NCI-H187 (cell line): Measurements from ENCODE around the gene TMEM59.
"Not testable (repeated sequence)": the region's sequence is repeated elsewhere in the genome, so short reads cannot be mapped to it uniquely, and the experiment has no call there.

Source experiments
- DNase-seq, 2 experiments: peaks; one replicate each; lab custom pipeline; 2025; lab: John Stamatoyannopoulos, UW

TMEM59 gene, protein sequence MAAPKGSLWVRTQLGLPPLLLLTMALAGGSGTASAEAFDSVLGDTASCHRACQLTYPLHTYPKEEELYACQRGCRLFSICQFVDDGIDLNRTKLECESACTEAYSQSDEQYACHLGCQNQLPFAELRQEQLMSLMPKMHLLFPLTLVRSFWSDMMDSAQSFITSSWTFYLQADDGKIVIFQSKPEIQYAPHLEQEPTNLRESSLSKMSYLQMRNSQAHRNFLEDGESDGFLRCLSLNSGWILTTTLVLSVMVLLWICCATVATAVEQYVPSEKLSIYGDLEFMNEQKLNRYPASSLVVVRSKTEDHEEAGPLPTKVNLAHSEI

DNA sequence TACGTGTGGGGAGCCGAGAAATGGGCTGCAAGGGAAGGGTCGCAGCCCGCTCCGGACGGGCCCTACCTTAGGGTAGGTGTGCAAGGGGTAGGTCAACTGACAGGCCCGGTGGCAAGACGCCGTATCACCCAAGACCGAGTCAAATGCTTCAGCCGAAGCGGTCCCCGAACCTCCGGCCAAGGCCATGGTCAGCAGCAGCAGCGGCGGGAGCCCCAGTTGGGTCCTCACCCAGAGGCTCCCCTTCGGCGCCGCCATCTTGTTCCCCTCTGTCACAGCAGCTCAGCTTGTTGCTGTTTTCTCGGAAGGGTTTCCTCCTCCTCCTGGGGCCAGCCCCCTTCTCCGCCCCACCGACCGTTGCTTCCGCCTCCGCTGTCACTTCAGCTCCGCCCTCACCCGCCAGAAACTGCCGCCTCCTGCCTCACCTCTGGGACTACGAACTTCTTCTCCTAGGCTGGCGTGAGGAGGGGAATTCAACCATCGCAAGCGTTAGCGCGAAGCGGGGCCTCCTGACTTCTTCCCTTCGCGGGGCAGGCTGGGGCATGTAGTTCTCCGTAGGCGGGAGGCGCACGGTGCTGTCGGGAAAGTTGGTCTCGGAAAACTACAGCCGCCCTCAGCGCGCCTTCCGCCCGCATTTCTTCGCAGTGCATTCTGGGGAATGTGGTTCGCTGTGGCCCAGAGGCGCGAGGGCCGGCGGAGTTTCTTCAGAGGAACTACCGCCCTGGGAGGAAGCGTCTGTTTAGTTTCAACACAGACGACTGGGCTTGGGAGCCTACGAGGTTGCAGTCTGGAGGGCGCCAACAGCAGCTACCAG is at the start of gene TMEM59, which contains the start of gene TCEANC2:
Gene TMEM59, minus strand, starts transcription at position 271 of the 811 bp plus-strand sequence. Its CDS starts 16 bp downstream, at position 255.
Gene TCEANC2, plus strand, starts transcription at position 675 of the 811 bp plus-strand sequence. CDS start 815 bp downstream, outside the sequence.
- peak; percentile 86 to 96 for DNase-seq

DNA sequence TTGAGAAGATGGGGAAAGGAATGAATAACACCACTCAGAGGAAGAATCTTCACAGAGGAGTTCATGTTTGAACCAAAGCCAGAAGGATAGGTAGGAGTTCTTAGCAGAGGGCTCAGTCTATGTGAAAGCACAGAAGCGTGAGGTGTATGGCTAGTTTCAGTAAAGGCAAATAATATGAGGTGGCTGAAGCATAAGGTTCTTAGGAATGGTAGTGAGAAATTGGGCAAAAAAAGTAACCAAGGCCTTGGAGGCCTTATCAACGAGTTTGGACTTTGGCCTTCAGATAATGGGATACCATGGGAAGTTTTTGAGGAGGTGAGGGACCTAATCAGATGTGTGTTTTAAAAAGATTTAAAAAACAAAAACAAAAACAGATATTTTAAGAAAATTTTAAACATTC is 47.5 kb upstream of the TMEM59 start:
- DNase-seq, result no peak

DNA sequence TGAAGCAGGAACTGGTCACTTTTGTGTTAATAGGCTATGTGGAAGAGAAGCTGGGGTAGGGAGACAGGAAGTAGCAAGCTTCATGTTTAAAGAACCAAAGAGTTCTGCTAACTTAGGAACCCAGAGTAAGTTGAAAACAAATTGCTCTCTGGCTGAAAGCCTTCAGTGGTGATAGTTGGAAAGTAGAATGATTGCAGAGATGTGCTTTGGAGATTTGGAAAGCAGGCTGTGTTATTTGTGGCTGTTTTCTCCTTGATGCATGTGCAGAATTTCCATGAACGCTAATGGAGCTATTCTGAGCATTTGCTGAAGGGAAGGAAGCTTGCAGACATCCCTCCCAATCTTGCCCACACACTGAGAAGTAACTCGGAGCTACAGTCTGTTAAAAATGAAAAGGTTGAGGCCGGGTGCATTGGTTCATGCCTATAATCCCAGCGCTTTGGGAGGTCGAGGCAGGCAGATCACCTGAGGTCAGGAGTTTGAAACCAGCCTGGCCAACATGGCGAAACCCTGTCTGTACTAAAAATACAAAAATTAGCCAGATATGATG is 46.1 kb upstream of the TMEM59 start:
- no peak for DNase-seq

DNA sequence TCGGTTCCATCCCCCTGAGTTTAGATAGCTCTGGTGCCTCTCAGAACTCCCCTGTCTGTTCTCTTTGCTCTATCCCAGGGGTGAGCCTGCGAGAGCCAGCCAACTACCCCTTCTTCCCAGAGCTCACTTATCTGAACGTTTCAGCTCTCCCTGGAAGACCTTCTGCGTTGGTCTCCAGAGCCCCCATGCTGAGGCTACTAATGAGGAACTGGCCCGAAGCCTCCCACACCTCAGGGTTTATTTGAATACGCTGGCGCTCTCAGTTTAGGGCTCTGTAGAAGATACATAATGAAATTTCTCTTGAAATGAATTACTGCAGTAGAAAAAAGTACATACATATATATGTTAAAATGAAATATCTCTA is 43.9 kb upstream of the TMEM59 start:
- no peak for DNase-seq

DNA sequence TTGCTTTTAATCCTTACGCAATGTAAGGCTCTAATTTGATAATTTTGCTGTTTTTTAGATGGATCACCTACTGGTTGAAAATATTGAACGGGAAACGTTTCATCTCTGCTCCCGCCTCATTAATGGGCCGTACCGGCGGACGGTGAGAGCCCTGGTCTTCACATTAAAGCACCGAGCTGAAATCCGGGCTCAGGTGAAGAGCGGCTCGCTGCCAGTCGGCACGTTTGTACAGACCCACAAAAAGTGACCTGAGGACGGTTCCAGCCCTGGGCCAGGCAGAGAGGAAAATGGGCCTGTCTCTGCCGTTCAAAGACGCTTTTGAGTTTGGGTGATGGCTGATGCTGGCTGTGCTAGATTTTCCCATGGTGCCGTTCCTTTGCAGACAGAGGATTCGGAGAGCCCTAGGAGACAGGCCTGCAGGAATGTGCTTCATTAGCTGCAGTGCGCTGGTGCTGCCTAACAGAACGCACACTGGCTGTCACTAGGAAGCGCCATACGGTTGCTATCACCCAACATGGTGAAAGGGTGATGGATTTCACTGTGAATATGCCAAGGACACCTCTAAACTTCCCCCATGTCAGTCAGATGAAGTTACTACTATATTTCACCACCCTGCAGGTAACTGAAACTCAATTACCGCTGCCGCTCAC is 43.3 kb upstream of the TMEM59 start:
- DNase-seq, result no peak

DNA sequence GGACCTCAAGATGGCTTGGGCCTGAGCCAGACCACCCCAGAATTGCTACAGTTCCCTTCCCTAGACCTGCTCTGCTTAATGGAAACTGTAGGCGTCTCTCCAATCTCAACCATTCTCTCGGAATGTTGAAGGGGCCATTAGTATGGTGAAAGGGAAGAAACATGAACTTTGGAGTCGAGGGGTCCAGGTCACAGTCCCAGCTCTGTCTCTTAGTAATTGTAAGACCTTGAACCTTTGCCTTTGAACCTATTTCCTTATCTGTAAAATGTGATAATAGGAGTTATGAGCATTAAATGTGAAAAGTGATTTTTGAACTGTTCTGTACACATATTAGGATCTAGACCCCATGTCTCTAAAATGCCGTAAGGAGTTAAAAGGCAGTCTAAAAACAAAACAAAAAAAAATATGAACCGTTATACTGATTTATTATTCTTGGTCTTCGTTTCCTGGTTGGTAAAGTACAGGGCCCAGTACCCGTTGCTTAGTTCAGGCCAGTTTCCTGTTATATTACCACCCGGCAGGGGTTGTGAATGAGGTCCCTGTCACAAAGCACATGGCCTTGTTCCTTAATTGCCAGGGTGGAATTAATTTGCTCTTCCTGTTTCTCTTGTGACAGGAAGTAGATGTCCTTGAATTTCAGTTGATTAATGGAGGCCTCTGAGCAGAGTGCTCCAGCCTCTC is 42.7 kb upstream of the TMEM59 start:
- no peak for DNase-seq

DNA sequence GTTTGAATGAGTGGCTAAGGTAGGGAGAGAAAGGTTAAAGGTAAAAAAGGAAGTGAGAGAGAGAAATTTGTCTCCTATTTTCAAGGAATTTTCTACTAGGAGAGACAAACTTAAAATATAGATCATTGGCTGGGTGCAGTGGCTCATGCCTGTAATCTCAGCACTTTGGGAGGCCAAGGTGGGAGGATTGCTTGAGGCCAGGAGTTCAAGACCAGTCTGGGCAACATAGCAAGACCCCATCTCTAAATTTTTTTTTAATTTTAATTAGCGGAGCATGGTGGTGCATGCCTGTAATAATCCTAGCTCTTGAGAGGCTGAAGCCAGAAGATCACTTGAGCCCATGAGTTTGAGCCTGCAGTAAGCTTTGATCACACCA is 41.7 kb upstream of the TMEM59 start:
- not testable (repeated sequence) for DNase-seq

DNA sequence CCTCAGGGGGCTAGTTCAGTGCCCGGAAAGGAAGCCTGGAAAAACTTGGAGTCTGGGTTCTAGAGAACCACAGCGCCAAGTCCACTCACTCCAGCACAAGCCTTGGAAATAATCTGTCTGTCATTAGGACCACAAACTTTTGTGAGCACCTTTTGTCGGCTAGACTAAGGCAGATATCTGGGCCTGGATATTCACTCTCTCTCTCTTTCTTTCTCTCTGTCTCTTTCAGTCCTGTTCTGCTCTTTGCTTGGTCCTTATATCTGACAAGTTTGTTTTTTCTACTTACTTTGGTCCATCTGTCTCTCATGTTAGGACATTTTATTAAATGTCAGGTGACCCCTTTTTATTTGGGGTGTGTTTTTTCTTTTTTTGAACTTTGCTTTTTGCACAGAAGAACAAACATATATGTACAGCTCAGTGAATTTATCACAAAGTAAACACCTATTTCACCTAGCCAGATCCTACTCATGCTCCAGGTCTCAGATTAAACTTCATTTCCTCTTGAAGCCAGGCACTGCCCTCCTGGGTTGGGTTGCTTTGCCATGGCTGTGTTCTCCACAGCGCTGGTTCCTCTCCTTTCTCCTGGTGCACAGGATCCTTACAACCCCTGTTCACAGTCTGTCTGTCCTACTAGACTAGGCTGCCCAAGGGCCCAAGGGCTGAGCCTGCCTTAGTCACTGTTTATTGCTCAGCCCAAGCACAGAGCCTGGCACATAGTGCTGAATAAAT is 41.2 kb upstream of the TMEM59 start:
- no peak for DNase-seq

DNA sequence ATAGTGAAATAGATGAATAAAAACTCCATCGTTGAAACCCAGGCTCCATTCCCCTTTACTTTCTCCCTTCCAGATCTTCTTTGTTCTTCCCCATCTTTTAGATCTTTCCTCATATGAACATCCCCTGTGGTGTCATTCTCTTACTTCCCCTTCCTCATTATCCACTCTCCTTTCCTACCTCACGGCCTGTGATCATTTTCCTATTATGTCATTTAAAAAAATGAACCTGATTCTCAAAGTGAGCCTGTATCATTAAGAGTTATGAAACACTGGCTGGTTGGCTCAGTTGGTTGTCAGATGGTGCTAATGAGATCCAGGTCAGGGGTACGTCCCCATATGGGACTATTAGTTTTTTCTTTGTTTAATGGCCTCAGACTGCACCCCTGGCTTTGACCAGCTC is 38.7 kb upstream of the TMEM59 start:
- DNase-seq, result no peak

DNA sequence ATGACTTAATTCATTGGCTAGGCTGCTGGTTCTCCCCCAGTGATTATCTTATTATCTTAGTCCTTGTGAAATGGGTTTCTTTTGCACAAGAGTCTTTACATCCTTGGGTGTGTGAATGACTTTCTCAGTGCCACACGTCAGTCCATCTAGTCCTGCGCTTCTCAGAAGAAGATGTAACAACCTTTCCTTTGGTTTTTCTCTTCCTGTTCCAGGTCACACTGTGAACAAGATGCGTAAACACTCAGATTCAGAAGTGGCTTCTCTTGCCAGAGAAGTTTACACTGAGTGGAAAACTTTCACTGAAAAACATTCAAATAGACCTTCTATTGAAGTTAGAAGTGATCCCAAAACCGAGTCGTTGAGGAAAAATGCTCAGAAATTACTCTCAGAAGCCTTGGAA is 35.4 kb upstream of the TMEM59 start:
- no peak for DNase-seq

DNA sequence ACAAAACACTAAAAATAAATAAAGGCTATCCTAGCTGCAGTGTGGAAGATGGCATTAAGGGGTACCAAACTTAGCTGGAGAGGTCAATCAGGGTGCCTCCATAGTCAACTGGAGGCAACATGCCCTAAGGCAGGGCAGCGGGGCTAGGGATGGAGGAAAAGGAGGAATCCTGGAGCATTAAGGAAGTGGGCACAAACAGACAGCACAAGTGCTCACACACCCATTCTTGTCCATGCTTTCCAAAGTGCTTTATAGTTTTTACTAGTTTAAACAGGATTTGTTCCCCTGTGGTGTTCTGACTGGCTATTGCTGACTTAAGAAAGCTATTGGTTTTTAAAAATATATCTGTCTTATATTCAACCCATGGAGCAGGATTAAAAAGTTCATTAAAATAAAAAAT is 33.8 kb upstream of the TMEM59 start:
- no peak for DNase-seq

DNA sequence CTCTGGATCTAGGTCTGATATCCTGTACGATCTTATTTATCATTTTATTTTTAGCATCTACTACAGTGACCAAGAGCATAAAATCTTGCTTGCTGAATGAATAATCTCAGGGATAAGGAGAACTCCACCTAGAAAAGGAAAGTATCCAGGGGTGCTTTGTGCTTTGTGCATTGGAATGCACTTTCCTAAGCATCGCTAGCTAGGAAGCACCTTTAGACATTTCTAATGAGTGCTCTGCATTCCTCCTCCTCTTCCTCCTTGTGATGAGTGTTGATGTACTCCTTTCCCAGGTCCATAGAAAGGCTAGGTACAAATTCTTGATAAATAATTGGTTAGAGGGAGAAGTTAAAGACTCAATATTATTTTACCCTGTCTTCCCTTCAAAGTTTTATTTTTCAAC is 31.8 kb upstream of the TMEM59 start:
- no peak for DNase-seq

DNA sequence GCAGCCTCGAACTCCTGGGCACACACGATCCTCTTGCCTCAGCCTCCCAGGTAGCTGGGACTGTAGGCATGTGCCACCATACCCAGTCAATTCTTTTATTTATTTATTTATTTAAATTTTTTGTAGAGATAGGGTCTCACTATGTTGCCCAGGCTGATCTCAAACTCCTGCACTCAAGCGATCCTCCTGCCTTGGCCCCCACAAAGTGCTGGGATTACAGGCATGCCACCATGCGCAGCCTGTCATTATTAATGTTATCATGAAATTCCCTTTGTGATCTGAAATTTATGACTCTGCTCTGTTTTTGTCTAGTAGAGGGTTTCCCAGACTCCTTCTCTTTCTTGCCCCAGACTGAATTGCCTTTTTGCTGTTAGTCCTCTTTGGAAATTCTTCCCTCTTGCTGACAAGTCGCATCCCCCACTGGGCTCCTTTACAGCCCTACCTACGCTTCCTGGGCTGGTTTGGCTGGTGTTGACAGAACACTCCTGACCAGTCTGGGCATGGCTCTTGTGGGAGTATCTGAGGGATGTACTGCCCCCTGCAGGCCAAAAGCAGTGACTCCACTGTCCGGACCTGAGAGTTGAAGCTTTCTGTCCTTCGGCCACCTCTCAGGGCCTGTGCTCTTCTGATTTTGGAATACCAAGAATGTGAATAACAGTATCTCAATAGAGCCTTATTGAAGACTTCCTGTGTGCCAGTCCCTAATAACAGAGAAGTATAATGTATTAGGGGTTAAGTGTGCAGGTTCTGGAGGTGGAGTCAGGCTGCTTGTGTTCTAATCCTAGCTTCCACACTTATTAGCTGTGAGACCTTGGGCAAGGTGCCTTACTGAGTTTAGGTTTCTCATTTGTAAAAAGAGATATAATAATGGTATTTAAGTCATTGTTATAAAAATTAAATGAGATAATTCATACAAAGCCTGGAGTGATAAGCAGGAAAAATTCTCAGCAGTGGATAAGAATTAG is 28.6 kb upstream of the TMEM59 start:
- DNase-seq, result peak; percentile 27 to 39

DNA sequence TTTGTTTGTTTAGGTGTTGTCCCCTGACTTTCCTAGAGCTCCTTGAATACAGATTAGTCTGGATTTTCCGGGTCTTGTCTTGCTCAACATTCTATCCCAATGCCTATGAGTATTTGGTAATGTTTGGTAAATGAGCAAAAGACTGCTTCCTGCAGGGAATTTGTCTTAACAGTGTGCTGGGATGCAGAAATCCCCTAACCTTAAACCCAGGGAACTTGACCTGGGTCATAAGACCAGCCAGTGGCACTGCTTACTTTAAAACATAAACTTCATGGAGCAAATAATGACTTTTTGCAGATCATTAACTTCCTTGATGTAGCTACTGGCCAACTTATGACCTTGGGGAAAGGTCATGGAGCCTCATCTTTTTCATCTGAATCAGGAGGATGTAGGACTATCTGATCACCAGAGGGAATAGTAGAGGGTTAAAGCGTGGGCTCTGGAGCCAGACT is 27.6 kb upstream of the TMEM59 start:
- DNase-seq, result no peak

DNA sequence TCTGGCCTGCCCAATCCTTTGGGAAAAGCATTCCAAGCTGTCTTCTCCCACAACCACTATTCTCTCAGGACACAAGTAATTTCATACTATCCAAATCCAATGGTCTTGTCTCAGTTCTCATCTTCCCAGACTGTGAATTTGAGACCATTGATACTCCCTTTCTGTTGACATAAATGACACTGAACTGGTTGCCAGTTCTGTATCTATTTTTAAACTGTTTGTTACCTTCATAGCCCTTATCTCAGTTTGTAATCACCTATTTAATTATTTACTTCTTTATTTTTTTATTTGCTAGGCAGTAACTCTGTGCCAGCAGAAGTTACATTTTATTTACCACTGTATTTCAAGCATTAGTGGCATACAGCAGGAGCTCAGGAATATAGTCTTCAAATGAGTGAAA is 24.4 kb upstream of the TMEM59 start:
- no peak for DNase-seq

DNA sequence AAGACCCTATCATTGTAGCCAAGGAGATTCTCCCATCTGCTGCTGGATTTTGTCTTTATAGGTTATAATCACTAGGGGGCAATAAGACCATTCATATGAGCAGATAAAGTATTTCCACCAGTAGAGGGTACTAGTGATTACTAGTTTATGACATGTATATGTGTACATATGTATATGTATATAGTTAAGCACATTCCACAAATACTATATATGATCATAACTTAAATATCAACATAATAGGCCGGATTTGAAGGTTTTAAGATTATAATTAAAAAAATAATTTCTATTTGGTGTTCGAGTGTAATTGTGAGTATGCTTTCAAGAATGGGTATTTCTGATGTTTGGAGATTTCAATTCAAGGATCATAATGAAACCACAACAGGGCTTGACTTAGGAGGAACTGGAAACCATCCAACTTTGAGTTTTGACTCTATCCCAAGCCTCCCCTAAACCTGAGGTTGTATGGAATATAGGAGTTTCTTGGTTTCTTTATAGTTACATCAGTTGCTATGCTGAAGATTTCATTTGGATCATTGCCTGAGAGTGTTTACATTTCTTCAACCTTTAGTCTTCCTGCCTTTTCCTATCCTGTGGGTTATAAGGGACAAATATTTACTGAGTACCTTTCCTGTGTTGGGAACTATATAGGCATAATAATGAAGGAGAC is 17.3 kb upstream of the TMEM59 start:
- DNase-seq, result peak in 1 of 2 experiments; percentile 8

DNA sequence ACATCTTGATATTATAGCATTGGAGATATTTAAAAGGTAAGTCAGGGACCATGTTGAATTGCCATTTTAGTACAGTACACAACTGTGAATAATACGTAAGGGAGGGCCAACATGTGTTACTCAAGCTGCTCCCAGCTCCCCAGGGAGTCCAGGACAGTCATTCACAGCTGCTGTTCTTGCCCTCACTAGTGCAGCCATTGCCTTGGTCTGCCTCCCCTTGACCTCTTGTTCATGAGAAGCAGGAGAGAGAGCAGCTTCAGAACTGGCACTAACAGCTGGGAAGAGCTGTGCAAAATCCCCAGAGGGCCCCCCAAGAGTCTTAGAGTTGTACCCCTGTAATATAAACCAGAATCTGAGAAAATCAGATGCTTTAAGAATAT is 16.8 kb upstream of the TMEM59 start:
- no peak for DNase-seq

DNA sequence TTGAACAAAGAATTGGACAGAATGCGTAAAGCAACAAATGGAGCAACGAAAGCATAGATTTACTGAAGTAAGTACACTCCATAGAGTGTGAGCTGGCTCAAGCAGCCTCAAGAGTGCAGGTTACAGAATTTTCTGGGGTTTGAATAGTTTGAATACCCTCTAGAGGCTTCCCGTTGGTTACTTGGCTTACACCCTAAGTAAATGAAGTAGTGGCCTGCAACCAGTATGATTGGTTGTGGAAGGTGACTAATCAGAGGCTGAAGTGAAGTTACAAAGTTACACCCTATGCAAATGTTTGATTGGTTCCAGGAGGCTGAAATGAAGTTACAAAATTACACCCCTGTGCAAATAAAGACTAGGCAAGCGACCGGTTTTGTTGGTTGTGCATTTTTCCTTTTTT is 11.3 kb upstream of the TMEM59 start:
- no peak for DNase-seq

DNA sequence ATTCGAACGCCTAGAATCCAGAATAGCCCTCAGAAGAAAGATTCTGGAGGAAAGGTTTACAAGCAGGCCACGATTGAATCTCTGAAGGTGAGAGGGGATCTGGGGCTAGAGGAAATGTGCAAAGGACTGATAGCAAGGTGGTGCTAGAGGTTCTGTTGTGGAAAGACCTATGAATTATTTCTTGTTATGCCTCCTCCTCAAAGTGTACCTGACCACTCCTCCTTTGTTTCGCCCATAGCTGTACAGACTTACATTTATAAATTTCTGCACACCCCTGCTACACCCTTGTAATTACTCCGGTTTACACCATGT is 1.4 kb upstream of the TMEM59 start:
- DNase-seq, result no peak
